Measurements from ENCODE around the gene MTSS2. TPM values are rescaled to one million over a fixed set of nuclear protein-coding genes. Genes with fewer than 3 reads are reported as not detected.
A peak's percentile ranks its signal among the peaks of the same experiment; 100 is the strongest.

MTSS2 gene
- polyA plus RNA-seq, 1 of the 3 experiments (the other 2 are of a cell fraction): 54.1 TPM

- TF ChIP-seq USF1 (IDR thresholded peaks at IDR 0.05; ENCODE audit: borderline replicate concordance, low read depth) (no peak), YY1 (IDR thresholded peaks at IDR 0.05; ENCODE audit: low read depth) (no peak), POLR2AphosphoS5 (IDR thresholded peaks at IDR 0.05; ENCODE audit: low read depth, low read length) (peak; percentile 48; the same call in 1 of the 2 replicates), JUND (IDR thresholded peaks at IDR 0.05) (no peak), ZBTB33 (IDR thresholded peaks at IDR 0.05; ENCODE audit: borderline replicate concordance, low read depth) (no peak), CHD2 (IDR thresholded peaks at IDR 0.05; ENCODE audit: low read length, partially characterized antibody) (no peak), REST (IDR thresholded peaks at IDR 0.05; ENCODE audit: low read depth, low read length) (no peak; the same call in 1 of the 2 replicates), NFIC (IDR thresholded peaks at IDR 0.05; ENCODE audit: borderline replicate concordance) (peak; percentile 78), SIN3A (IDR thresholded peaks at IDR 0.05; ENCODE audit: borderline replicate concordance, low read depth, low read length) (peak; percentile 44; the same call in 1 of the 2 replicates), FOXJ3 (CRISPR knock-in tag; IDR thresholded peaks at IDR 0.05) (no peak; the same call in 1 of the 2 replicates), CTCF (IDR thresholded peaks at IDR 0.05) (no peak), RAD21 (IDR thresholded peaks at IDR 0.05; ENCODE audit: low read length) (no peak)
These were observed 5.6 kb upstream of the MTSS2 start (continued) for GRCh38 chr16:70691223-70692129.
